ENCODE measurements around the gene LHPP. TPM values are rescaled to one million over a fixed set of nuclear protein-coding genes. Genes with fewer than 3 reads are reported as not detected.
A peak's percentile ranks its signal among the peaks of the same experiment; 100 is the strongest.

The LHPP gene
- total and polyA plus RNA-seq, 2 experiments from 2014 or later = 27.4 to 40.2 TPM

DNA sequence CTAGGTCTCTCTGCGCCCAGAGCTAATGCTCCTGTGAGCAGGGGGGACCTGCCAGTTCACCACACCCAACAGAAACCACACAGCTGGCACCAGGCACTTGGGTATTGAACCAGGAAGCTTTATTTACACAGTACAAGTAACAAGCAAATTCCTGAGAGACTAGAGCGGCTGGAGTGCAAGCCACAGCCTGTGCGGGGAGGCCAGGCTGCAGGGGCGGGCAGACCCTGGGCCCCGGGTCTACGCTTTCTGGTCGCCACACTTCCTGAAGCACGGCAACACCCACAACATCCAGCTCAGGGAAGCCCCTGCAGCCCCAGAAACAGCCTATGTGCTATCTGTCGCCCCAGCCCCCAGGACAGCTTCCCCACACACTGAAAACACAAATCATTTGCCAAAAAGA, 157.6 kb downstream of the LHPP start:
- H3K36me3 Mint-ChIP-seq (ENCODE audit: low read depth) = no peaks in the 10 kb centered on the region; the same call in 2 of the 3 replicates
- Histone ChIP-seq H3K4me1 (ENCODE audit: insufficient read depth) (no peaks in the 10 kb centered on the region), H3K4me3 (no peak overlapping the region), H3K79me2 (replicated peaks; ENCODE audit: insufficient read depth) (no peaks in the 10 kb centered on the region), H3F3A (replicated peaks; ENCODE audit: low read depth) (no peaks in the 10 kb centered on the region), H3K4me2 (no peak overlapping the region), H3K36me3 (ENCODE audit: insufficient read depth) (no peaks in the 10 kb centered on the region), H2AFZ (no peak overlapping the region), H4K20me1 (replicated peaks; ENCODE audit: insufficient read depth) (no peaks in the 10 kb centered on the region), H3K27ac (ENCODE audit: low read depth) (peak overlapping the region; percentile 72; the same call in 1 of the 2 replicates), H3K9me2 (ENCODE audit: insufficient read depth) (no peaks in the 10 kb centered on the region), H3K27me3 (ENCODE audit: insufficient read depth) (no peaks in the 10 kb centered on the region)
- ATAC-seq (no peak), DNase-seq (ENCODE audit: low spot score) (no peak)
- H3K4me1 Mint-ChIP-seq = peaks cover 10% of the 10 kb centered on the region
- no peak for TF ChIP-seq NANOG (IDR thresholded peaks at IDR 0.05; ENCODE audit: borderline replicate concordance)
- TF ChIP-seq, protein P1, sequence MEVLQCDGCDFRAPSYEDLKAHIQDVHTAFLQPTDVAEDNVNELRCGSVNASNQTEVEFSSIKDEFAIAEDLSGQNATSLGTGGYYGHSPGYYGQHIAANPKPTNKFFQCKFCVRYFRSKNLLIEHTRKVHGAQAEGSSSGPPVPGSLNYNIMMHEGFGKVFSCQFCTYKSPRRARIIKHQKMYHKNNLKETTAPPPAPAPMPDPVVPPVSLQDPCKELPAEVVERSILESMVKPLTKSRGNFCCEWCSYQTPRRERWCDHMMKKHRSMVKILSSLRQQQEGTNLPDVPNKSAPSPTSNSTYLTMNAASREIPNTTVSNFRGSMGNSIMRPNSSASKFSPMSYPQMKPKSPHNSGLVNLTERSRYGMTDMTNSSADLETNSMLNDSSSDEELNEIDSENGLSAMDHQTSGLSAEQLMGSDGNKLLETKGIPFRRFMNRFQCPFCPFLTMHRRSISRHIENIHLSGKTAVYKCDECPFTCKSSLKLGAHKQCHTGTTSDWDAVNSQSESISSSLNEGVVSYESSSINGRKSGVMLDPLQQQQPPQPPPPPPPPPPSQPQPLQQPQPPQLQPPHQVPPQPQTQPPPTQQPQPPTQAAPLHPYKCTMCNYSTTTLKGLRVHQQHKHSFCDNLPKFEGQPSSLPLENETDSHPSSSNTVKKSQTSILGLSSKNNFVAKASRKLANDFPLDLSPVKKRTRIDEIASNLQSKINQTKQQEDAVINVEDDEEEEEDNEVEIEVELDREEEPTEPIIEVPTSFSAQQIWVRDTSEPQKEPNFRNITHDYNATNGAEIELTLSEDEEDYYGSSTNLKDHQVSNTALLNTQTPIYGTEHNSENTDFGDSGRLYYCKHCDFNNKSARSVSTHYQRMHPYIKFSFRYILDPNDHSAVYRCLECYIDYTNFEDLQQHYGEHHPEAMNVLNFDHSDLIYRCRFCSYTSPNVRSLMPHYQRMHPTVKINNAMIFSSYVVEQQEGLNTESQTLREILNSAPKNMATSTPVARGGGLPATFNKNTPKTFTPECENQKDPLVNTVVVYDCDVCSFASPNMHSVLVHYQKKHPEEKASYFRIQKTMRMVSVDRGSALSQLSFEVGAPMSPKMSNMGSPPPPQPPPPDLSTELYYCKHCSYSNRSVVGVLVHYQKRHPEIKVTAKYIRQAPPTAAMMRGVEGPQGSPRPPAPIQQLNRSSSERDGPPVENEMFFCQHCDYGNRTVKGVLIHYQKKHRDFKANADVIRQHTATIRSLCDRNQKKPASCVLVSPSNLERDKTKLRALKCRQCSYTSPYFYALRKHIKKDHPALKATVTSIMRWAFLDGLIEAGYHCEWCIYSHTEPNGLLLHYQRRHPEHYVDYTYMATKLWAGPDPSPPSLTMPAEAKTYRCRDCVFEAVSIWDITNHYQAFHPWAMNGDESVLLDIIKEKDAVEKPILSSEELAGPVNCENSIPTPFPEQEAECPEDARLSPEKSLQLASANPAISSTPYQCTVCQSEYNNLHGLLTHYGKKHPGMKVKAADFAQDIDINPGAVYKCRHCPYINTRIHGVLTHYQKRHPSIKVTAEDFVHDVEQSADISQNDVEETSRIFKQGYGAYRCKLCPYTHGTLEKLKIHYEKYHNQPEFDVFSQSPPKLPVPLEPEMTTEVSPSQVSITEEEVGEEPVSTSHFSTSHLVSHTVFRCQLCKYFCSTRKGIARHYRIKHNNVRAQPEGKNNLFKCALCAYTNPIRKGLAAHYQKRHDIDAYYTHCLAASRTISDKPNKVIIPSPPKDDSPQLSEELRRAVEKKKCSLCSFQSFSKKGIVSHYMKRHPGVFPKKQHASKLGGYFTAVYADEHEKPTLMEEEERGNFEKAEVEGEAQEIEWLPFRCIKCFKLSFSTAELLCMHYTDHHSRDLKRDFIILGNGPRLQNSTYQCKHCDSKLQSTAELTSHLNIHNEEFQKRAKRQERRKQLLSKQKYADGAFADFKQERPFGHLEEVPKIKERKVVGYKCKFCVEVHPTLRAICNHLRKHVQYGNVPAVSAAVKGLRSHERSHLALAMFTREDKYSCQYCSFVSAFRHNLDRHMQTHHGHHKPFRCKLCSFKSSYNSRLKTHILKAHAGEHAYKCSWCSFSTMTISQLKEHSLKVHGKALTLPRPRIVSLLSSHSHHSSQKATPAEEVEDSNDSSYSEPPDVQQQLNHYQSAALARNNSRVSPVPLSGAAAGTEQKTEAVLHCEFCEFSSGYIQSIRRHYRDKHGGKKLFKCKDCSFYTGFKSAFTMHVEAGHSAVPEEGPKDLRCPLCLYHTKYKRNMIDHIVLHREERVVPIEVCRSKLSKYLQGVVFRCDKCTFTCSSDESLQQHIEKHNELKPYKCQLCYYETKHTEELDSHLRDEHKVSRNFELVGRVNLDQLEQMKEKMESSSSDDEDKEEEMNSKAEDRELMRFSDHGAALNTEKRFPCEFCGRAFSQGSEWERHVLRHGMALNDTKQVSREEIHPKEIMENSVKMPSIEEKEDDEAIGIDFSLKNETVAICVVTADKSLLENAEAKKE (CRISPR knock-in tag; IDR thresholded peaks at IDR 0.05) = no peak
- TF ChIP-seq ZNF331 (CRISPR knock-in tag; IDR thresholded peaks at IDR 0.05; ENCODE audit: low read depth) = no peak
- TF ChIP-seq, protein P2, sequence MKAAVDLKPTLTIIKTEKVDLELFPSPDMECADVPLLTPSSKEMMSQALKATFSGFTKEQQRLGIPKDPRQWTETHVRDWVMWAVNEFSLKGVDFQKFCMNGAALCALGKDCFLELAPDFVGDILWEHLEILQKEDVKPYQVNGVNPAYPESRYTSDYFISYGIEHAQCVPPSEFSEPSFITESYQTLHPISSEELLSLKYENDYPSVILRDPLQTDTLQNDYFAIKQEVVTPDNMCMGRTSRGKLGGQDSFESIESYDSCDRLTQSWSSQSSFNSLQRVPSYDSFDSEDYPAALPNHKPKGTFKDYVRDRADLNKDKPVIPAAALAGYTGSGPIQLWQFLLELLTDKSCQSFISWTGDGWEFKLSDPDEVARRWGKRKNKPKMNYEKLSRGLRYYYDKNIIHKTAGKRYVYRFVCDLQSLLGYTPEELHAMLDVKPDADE (IDR thresholded peaks at IDR 0.05) = no peak
- no peak for TF ChIP-seq JUNB (IDR thresholded peaks at IDR 0.05; ENCODE audit: unreplicated experiment)
- no peak for TF ChIP-seq CREB1 (CRISPR knock-in tag; IDR thresholded peaks at IDR 0.05; ENCODE audit: low read depth)
- no peak for TF ChIP-seq ZNF114 (CRISPR knock-in tag; IDR thresholded peaks at IDR 0.05)
- no peak for TF ChIP-seq POLR2AphosphoS5 (IDR thresholded peaks at IDR 0.05; ENCODE audit: low read depth)
- no peak for TF ChIP-seq EZH2 (IDR thresholded peaks at IDR 0.05; ENCODE audit: low read depth, unreplicated experiment)
- no peak for TF ChIP-seq EZH2phosphoT487 (IDR thresholded peaks at IDR 0.05; ENCODE audit: unreplicated experiment)
- TF ChIP-seq, protein P3, sequence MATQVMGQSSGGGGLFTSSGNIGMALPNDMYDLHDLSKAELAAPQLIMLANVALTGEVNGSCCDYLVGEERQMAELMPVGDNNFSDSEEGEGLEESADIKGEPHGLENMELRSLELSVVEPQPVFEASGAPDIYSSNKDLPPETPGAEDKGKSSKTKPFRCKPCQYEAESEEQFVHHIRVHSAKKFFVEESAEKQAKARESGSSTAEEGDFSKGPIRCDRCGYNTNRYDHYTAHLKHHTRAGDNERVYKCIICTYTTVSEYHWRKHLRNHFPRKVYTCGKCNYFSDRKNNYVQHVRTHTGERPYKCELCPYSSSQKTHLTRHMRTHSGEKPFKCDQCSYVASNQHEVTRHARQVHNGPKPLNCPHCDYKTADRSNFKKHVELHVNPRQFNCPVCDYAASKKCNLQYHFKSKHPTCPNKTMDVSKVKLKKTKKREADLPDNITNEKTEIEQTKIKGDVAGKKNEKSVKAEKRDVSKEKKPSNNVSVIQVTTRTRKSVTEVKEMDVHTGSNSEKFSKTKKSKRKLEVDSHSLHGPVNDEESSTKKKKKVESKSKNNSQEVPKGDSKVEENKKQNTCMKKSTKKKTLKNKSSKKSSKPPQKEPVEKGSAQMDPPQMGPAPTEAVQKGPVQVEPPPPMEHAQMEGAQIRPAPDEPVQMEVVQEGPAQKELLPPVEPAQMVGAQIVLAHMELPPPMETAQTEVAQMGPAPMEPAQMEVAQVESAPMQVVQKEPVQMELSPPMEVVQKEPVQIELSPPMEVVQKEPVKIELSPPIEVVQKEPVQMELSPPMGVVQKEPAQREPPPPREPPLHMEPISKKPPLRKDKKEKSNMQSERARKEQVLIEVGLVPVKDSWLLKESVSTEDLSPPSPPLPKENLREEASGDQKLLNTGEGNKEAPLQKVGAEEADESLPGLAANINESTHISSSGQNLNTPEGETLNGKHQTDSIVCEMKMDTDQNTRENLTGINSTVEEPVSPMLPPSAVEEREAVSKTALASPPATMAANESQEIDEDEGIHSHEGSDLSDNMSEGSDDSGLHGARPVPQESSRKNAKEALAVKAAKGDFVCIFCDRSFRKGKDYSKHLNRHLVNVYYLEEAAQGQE (IDR thresholded peaks at IDR 0.05; ENCODE audit: unreplicated experiment) = no peak
- no peak for TF ChIP-seq STAT1 (IDR thresholded peaks at IDR 0.05; ENCODE audit: unreplicated experiment)
- TF ChIP-seq, protein P4, sequence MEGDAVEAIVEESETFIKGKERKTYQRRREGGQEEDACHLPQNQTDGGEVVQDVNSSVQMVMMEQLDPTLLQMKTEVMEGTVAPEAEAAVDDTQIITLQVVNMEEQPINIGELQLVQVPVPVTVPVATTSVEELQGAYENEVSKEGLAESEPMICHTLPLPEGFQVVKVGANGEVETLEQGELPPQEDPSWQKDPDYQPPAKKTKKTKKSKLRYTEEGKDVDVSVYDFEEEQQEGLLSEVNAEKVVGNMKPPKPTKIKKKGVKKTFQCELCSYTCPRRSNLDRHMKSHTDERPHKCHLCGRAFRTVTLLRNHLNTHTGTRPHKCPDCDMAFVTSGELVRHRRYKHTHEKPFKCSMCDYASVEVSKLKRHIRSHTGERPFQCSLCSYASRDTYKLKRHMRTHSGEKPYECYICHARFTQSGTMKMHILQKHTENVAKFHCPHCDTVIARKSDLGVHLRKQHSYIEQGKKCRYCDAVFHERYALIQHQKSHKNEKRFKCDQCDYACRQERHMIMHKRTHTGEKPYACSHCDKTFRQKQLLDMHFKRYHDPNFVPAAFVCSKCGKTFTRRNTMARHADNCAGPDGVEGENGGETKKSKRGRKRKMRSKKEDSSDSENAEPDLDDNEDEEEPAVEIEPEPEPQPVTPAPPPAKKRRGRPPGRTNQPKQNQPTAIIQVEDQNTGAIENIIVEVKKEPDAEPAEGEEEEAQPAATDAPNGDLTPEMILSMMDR (conservative IDR thresholded peaks at IDR 0.05; ENCODE audit: low read depth in 2 of 2) = no peak
- H3K9me3 Mint-ChIP-seq = no peaks in the 10 kb centered on the region
- H3K27ac Mint-ChIP-seq = no peak overlapping the region
- peaks cover 19% of the 10 kb centered on the region for H3K27me3 Mint-ChIP-seq (ENCODE audit: insufficient read depth, low read depth, poor library complexity)
- no peak overlapping the region for H3K4me3 Mint-ChIP-seq

All from GM23338 (cell line).